Measurements from ENCODE around the gene COA7. TPM values are rescaled to one million over a fixed set of nuclear protein-coding genes. Genes with fewer than 3 reads are reported as not detected.

Gene COA7
- total RNA-seq, 1 donor from 2014 or later: 14.4 TPM

DNA sequence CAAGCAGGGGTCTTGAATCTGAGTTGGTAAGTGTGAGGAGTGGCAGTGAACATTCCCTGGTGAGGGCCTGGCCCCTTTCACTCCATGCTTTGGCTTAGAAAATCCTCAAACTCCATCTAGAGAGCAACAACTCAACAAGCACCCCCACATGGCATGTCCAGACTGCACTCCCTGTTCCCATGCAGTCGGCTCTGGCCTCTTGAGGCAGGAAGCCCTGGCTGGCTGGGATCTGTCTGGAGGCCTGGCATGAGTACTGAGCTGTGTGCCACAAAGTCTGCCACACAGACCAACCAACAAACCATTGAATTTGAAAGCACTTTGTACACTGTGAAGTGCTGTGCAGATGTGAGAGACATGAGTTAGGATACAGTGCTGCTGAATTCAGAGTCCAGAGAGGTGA, 25.2 kb downstream of the COA7 start:
- Histone ChIP-seq H3K4me1 (peaks cover 12% of the 10 kb centered on the region), H3K27ac (no peak overlapping the region), H3K27me3 (ENCODE audit: low read depth) (no peaks in the 10 kb centered on the region), H3K4me3 (no peak overlapping the region), H3K9me3 (no peaks in the 10 kb centered on the region), H3K36me3 (no peaks in the 10 kb centered on the region)
- DNase-seq (no peak), ATAC-seq (no peak)
- TF ChIP-seq CTCF (IDR thresholded peaks at IDR 0.05): no peak
- intact Hi-C loops (cut with DNase I): no loop called here

DNA sequence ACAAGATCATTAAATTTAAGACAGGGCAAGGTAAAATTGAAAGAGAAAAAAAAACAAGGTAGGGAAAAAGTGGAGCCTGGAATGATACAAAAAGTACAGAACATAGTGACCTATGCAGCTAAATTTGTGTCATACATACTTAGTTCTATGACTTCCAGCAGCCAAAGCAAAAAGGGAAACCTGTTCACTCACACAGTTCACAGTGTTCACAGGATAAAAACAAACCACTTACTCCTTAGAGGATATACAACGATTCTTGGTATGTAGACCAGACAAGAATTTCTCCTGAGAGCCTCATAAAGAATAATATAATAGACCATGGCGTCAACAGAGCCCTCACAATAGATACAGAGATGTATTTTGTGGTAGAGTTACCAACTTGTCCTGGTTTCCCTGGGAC, 27.5 kb downstream of the COA7 start:
- Histone ChIP-seq H3K36me3 (no peaks in the 10 kb centered on the region), H3K4me3 (no peak overlapping the region), H3K4me1 (no peaks in the 10 kb centered on the region), H3K27ac (no peak overlapping the region), H3K9me3 (no peaks in the 10 kb centered on the region), H3K27me3 (ENCODE audit: low read depth) (no peaks in the 10 kb centered on the region)
- DNase-seq (no peak), ATAC-seq (peak in 1 of 2 donors; percentile 18)
- intact Hi-C loops (cut with DNase I): no loop called here
- TF ChIP-seq CTCF (IDR thresholded peaks at IDR 0.05): no peak

DNA sequence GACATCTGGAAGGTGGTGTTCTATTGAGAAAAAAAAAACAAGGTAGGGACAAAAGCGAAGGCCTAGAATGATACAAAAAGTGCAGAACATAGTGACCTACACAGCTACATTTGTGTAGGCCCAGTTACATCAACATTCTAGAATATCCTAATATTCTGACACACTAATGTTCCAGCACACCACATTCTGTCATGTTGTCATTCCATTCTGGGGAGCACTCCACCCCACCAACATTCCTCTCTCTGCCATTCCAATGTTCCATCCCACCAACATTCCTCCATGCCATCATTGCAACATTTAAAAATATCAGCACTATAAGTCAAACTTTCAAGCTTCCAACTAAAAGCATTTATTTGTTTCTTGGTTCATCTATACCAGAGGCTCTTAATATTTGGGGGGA, 28.5 kb downstream of the COA7 start:
- H3K4me3 ChIP-seq: no peak overlapping the region
- no peak for TF ChIP-seq CTCF (IDR thresholded peaks at IDR 0.05)
- no peaks in the 10 kb centered on the region for H3K27me3 ChIP-seq (ENCODE audit: low read depth)
- intact Hi-C loops (cut with DNase I): no loop called here
- DNase-seq: no peak
- no peaks in the 10 kb centered on the region for H3K9me3 ChIP-seq
- H3K36me3 ChIP-seq: no peaks in the 10 kb centered on the region
- H3K4me1 ChIP-seq: no peaks in the 10 kb centered on the region
- no peak for ATAC-seq
- H3K27ac ChIP-seq: no peak overlapping the region

GRCh38 chr1:52668711-52669110, 29.4 kb downstream of the COA7 start:
- Histone ChIP-seq H3K4me1 (no peaks in the 10 kb centered on the region), H3K4me3 (no peak overlapping the region), H3K27me3 (ENCODE audit: low read depth) (no peaks in the 10 kb centered on the region), H3K36me3 (no peaks in the 10 kb centered on the region), H3K27ac (no peak overlapping the region), H3K9me3 (no peaks in the 10 kb centered on the region)
- intact Hi-C loops (cut with DNase I): no loop called here
- no peak for TF ChIP-seq CTCF (IDR thresholded peaks at IDR 0.05)
- ATAC-seq: no peak
- DNase-seq: no peak

DNA sequence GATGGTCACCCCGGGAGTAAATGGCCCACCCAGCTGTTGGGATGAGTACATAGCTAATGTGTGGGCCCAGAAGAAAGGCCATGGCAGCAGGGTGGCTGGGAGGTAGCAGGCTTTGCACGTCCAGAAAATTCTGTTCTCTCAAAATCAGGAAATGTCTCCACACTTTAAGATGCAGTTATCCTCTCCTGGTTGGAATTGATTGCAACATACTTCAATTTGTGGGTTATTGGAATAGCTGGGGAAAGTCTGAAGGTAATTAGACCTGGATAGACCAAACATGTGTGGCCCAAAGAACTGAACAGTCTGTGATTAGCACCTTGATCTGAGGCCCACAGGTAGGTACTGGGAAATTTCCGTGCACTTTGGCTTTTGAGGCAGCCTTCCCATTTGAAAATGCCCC, 30.2 kb downstream of the COA7 start:
- no peaks in the 10 kb centered on the region for H3K36me3 ChIP-seq
- no peaks in the 10 kb centered on the region for H3K27me3 ChIP-seq (ENCODE audit: low read depth)
- no peak for DNase-seq
- intact Hi-C loops (cut with DNase I): no loop called here
- H3K4me1 ChIP-seq: no peaks in the 10 kb centered on the region
- H3K4me3 ChIP-seq: no peak overlapping the region
- TF ChIP-seq CTCF (IDR thresholded peaks at IDR 0.05): no peak
- no peaks in the 10 kb centered on the region for H3K9me3 ChIP-seq
- H3K27ac ChIP-seq: no peak overlapping the region
- no peak for ATAC-seq

DNA sequence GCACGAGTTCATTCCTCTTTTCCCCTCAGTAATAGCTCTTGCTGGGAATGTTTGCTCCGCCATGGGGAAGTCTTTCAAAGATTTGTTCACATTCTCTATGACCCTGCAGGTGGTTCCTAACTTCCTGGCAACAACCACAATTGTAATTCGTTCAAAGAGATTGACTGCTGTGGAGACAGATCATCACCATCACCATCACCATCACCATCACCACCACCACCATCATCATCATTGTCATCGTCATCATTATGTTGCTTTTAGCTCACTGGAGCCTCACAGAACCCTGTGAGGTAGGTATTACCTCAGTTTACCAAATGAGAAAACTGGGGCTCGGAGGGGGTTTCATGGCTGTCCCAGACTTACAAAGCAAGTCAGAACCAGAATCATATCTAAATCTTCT, 30.9 kb downstream of the COA7 start:
- H3K4me1 ChIP-seq: no peaks in the 10 kb centered on the region
- no peaks in the 10 kb centered on the region for H3K36me3 ChIP-seq
- H3K9me3 ChIP-seq: no peaks in the 10 kb centered on the region
- no peak overlapping the region for H3K27ac ChIP-seq
- intact Hi-C loops (cut with DNase I): no loop called here
- no peak overlapping the region for H3K4me3 ChIP-seq
- TF ChIP-seq CTCF (IDR thresholded peaks at IDR 0.05): no peak
- DNase-seq (no peak), ATAC-seq (no peak)
- no peaks in the 10 kb centered on the region for H3K27me3 ChIP-seq (ENCODE audit: low read depth)

Measured in lower lobe of right lung (tissue), 2 donors.